Right lobe of liver (tissue), 4 donors: ENCODE results near the gene PTK7.

Experiments used
- POLR2A ChIP-seq: fragments of 450-650 bp; IDR thresholded peaks from one replicate; pipeline ENCODE4 v1.6.1; 2017; ENCODE audit warnings: antibody characterized with exemption, mild to moderate bottlenecking
- TF ChIP-seq, protein P1 (sequence below), 4 donors: fragments of 200-600 bp in 3 of 4; fragments of 450-650 bp in 1 of 4; IDR thresholded peaks; one replicate each; pipeline versions ENCODE4 v1.5.1 to v1.8.0; 2016 to 2022; ENCODE audit warnings: antibody characterized with exemption in 4 of 4, mild to moderate bottlenecking in 2 of 4
- donor health status: DM: no; HTN: no; CAD: no.
- donor health status: DM: no; HTN: no; CAD: no.
- donor health status: DM: no; HTN: yes; CAD: no.

DNA sequence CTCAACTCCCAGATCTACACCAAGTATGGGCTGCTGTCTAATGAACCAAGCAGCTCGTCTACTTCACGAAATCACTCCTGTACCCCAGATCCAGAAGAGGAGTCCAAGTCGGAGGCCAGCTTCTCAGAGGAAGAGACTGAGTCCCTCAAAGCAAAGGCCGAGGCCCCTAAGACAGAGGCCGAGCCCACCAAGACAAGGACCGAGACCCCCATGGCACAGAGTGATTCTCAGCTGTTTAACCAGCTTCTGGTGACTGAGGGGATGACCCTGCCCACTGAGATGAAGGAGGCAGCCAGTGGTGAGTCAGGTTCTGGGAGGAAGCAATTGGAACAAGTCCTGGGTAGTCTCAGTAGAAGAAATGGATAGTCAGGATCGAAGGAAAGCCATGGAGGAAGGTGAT is 111.7 kb downstream of the PTK7 start:
- TF ChIP-seq, protein P1, sequence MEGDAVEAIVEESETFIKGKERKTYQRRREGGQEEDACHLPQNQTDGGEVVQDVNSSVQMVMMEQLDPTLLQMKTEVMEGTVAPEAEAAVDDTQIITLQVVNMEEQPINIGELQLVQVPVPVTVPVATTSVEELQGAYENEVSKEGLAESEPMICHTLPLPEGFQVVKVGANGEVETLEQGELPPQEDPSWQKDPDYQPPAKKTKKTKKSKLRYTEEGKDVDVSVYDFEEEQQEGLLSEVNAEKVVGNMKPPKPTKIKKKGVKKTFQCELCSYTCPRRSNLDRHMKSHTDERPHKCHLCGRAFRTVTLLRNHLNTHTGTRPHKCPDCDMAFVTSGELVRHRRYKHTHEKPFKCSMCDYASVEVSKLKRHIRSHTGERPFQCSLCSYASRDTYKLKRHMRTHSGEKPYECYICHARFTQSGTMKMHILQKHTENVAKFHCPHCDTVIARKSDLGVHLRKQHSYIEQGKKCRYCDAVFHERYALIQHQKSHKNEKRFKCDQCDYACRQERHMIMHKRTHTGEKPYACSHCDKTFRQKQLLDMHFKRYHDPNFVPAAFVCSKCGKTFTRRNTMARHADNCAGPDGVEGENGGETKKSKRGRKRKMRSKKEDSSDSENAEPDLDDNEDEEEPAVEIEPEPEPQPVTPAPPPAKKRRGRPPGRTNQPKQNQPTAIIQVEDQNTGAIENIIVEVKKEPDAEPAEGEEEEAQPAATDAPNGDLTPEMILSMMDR (IDR thresholded peaks at IDR 0.05), result no peak
- no peak for TF ChIP-seq POLR2A
